Measurements from ENCODE around the gene REG3A. TPM values are rescaled to one million over a fixed set of nuclear protein-coding genes. Genes with fewer than 3 reads are reported as not detected.

The REG3A gene
- total and polyA plus RNA-seq, 2 of the 13 experiments (the other 11 are each of a cell fraction or from before 2014, with no cell fraction given), result 0.13 TPM; not detected in 1

GRCh38 chr2:79116997-79117928 lies 42.3 kb downstream of the REG3A start (continued):
- TF ChIP-seq, protein P1, sequence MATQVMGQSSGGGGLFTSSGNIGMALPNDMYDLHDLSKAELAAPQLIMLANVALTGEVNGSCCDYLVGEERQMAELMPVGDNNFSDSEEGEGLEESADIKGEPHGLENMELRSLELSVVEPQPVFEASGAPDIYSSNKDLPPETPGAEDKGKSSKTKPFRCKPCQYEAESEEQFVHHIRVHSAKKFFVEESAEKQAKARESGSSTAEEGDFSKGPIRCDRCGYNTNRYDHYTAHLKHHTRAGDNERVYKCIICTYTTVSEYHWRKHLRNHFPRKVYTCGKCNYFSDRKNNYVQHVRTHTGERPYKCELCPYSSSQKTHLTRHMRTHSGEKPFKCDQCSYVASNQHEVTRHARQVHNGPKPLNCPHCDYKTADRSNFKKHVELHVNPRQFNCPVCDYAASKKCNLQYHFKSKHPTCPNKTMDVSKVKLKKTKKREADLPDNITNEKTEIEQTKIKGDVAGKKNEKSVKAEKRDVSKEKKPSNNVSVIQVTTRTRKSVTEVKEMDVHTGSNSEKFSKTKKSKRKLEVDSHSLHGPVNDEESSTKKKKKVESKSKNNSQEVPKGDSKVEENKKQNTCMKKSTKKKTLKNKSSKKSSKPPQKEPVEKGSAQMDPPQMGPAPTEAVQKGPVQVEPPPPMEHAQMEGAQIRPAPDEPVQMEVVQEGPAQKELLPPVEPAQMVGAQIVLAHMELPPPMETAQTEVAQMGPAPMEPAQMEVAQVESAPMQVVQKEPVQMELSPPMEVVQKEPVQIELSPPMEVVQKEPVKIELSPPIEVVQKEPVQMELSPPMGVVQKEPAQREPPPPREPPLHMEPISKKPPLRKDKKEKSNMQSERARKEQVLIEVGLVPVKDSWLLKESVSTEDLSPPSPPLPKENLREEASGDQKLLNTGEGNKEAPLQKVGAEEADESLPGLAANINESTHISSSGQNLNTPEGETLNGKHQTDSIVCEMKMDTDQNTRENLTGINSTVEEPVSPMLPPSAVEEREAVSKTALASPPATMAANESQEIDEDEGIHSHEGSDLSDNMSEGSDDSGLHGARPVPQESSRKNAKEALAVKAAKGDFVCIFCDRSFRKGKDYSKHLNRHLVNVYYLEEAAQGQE (IDR thresholded peaks at IDR 0.05; ENCODE audit: borderline replicate concordance in 1 of 2, low read depth in 1 of 2, low read length in 2 of 2), result no peak
- TF ChIP-seq KDM6A (CRISPR knock-in tag; IDR thresholded peaks at IDR 0.05; ENCODE audit: low read depth), result no peak

DNA sequence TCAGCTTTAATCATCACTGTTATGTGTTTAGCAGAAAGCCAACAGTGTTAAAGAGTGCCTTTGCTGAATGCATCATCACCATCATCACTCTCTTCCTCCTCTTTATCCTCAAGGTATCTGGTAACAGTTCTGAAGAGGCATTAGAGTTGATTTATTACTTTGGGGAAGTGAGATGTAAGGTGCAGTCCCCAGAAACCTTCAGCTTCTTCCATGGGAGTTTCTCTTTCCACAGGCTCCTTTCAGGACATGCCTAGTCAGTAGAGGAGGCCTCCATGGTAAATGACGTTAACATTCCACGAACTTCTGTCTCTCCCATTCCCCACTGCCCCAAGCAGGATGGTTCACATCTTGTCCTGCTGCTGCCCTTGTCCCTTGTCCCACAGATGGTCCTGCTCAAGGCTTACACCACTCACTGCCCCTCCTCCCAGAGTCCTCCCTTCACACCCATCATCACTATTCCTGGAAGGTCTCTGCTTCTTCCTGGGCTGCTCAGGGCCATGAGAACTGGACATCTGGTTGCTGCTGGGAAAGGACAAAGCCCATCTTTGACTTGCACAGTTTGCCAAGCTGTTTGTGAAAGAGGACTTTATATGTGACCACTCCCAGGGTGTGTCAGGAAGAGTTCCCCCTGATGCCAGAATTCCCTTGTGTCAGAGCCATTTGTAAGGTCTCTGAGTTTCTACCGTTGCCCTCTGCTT lies 44.6 kb downstream of the REG3A start:
- intact Hi-C loops (cut with micrococcal nuclease; ENCODE audit: unreplicated experiment), result no loop called here
- H3K36me3 ChIP-seq (replicated peaks in 1 of 2; ENCODE audit: control insufficient read depth in 1 of 2, insufficient read depth in 2 of 2, low read length in 2 of 2), result no peaks in the 10 kb centered on the region
- no peak overlapping the region for H3K9ac ChIP-seq (ENCODE audit: insufficient read depth, low read depth, low read length)
- no peak overlapping the region for H3K27ac ChIP-seq (ENCODE audit: extremely low read length, insufficient read depth, low read length)
- no peaks in the 10 kb centered on the region for H3K9me3 ChIP-seq (ENCODE audit: low read length)
- ATAC-seq (no peak), DNase-seq (ENCODE audit: low spot score) (no peak), FAIRE-seq (no peak)
- no peak overlapping the region for H3K4me3 ChIP-seq (replicated peaks in 1 of 3; ENCODE audit: insufficient read depth in 1 of 3, low read depth in 2 of 3, low read length in 3 of 3)
- POLR2A ChIA-PET, result no interaction called here
- no TSS peak for BruUV-seq (replicated peaks)
- 25% methylated on average over 3 of the region's 3 CpGs for WGBS (ENCODE audit: low lambda C conversion rate)
- no peaks in the 10 kb centered on the region for H3K27me3 ChIP-seq (ENCODE audit: control insufficient read depth in 1 of 2, insufficient read depth in 2 of 2, low read length in 2 of 2)
- CTCF ChIA-PET (ENCODE audit: low intra/inter-chr PET ratio, low total read pairs), result no interaction called here
- H3K79me2 ChIP-seq (ENCODE audit: insufficient read depth, low read length), result no peaks in the 10 kb centered on the region
- H3K4me1 ChIP-seq (ENCODE audit: insufficient read depth, low read length), result no peaks in the 10 kb centered on the region
- H4K20me1 ChIP-seq (ENCODE audit: insufficient read depth, low read length), result no peaks in the 10 kb centered on the region
- no peak overlapping the region for H2AFZ ChIP-seq (ENCODE audit: low read length)
- in situ Hi-C loops (cut with HindIII; ENCODE audit: extremely low pct_ligation_motif_present, low pct_unique_long_range_greater_than_20kb), result no loop called here
- H3K4me2 ChIP-seq (ENCODE audit: low read depth, low read length), result no peak overlapping the region
- no peak for TF ChIP-seq TEAD3 (CRISPR knock-in tag; optimal IDR thresholded peaks at IDR 0.05; ENCODE audit: borderline replicate concordance)
- TF ChIP-seq, protein P2, sequence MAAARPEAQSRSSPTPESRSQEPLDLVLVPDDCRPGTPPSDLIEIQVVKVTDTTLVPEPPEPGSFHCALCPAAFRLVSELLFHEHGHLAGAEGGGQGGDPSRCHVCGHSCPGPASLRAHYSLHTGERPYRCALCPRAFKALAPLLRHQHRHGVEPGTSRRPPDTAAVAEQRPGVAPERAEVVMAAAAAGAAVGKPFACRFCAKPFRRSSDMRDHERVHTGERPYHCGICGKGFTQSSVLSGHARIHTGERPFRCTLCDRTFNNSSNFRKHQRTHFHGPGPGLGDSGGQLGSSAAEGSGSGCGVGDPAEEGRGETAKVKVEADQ (CRISPR knock-in tag; IDR thresholded peaks at IDR 0.05; ENCODE audit: borderline replicate concordance), result no peak
- TF ChIP-seq CBX2 (IDR thresholded peaks at IDR 0.05; ENCODE audit: low read depth, low read length), result no peak
- no peak for TF ChIP-seq CBX2 (CRISPR knock-in tag; IDR thresholded peaks at IDR 0.05; ENCODE audit: low read depth)
- TF ChIP-seq EHMT2 (IDR thresholded peaks at IDR 0.05; ENCODE audit: borderline replicate concordance, low read depth, low read length), result no peak

All from HepG2 (cell line).